Measurements from ENCODE around the gene SORBS2. TPM values are rescaled to one million over a fixed set of nuclear protein-coding genes. Genes with fewer than 3 reads are reported as not detected.

SORBS2 gene
- total and polyA plus RNA-seq, 2 of the 8 experiments (the other 6 are each of a cell fraction or from before 2014, with no cell fraction given) = 73.0 to 87.1 TPM

GRCh38 chr4:185728893-185729292, 83.1 kb downstream of the SORBS2 start:
- FAIRE-seq (no peak), DNase-seq (ENCODE audit: low read depth in 1 of 2, low spot score in 2 of 2) (no peak)
- H3K79me2 ChIP-seq (ENCODE audit: control insufficient read depth in 1 of 2, insufficient read depth in 2 of 2, low read length in 2 of 2) = no peaks in the 10 kb centered on the region
- no peak overlapping the region for H3K4ac ChIP-seq (replicated peaks; ENCODE audit: insufficient read length, low read depth, low read length)
- H2AK5ac ChIP-seq (ENCODE audit: low read depth, low read length) = no peak overlapping the region
- no peak overlapping the region for H3K23ac ChIP-seq (ENCODE audit: insufficient read length)
- no peak overlapping the region for H3K27ac ChIP-seq (ENCODE audit: low read depth, low read length)
- H3K56ac ChIP-seq (replicated peaks; ENCODE audit: insufficient read length, low read depth, low read length) = no peak overlapping the region
- no peak overlapping the region for H4K8ac ChIP-seq (ENCODE audit: extremely low read depth, insufficient read depth, low read length)
- H3K9me3 ChIP-seq (ENCODE audit: insufficient read depth in 2 of 2, low read depth in 1 of 2, low read length in 1 of 2) = peaks cover 0 to 2% of the 10 kb centered on the region in 2 experiments; a peak in 2 of 4 replicates
- ChIA-PET CTCF (ENCODE audit: partially characterized antibody) (interaction anchor here (0.9 kb wide), 1 partner anchor 17 kb away, joined by 3 read pairs; no protein-coding TSS in a partner anchor), POLR2A (ENCODE audit: partially characterized antibody) (interaction anchor here (0.6 kb wide), 1 partner anchor 108 kb away, joined by 3 read pairs; no protein-coding TSS in a partner anchor)
- no peak overlapping the region for H3K4me3 ChIP-seq (ENCODE audit: extremely low read depth in 1 of 4, insufficient read depth in 2 of 4, low read depth in 3 of 4, low read length in 4 of 4)
- H3K4me1 ChIP-seq (replicated peaks in 1 of 4; ENCODE audit: control insufficient read depth in 3 of 4, insufficient read depth in 4 of 4, low read length in 3 of 4) = peaks cover 3 to 10% (median 5%) of the 10 kb centered on the region in 4 experiments; a peak in 6 of 7 replicates
- H3K27me3 ChIP-seq (replicated peaks in 1 of 4; ENCODE audit: control insufficient read depth in 3 of 4, extremely low read depth in 1 of 4, insufficient read depth in 3 of 4, low read length in 3 of 4) = peaks cover 0 to 1% (median 0%) of the 10 kb centered on the region in 4 experiments; a peak in 1 of 7 replicates
- H3K23me2 ChIP-seq (ENCODE audit: low read depth, low read length) = no peaks in the 10 kb centered on the region
- H3K14ac ChIP-seq (ENCODE audit: insufficient read length) = no peak overlapping the region
- 88% methylated on average over 2 of the region's 2 CpGs; no CpG with 5 or more reads in 1 of the 2 experiments for WGBS, 2 experiments (ENCODE audit: extremely low coverage in 1 of 2, insufficient coverage in 1 of 2, insufficient read length in 1 of 2, insufficient replicate concordance in 2 of 2, low coverage in 1 of 2, low lambda C conversion rate in 2 of 2, missing lambda C conversion rate in 1 of 2)
- H4K5ac ChIP-seq (ENCODE audit: insufficient read length, low read depth, low read length) = no peak overlapping the region
- no peak overlapping the region for H2BK120ac ChIP-seq (replicated peaks; ENCODE audit: low read depth, low read length)
- no peak overlapping the region for H4K91ac ChIP-seq (replicated peaks; ENCODE audit: insufficient read length, low read length)
- no peak overlapping the region for H3K9ac ChIP-seq (replicated peaks in 1 of 4; ENCODE audit: extremely low read depth in 1 of 4, low read depth in 3 of 4, low read length in 3 of 4)
- no peaks in the 10 kb centered on the region; the same call in 1 of the 2 replicates for H3K79me1 ChIP-seq (ENCODE audit: low read depth, low read length)
- H3K4me2 ChIP-seq (ENCODE audit: insufficient read depth in 1 of 2, low read depth in 2 of 2, low read length in 2 of 2) = no peak overlapping the region
- no peak overlapping the region for H3K18ac ChIP-seq (ENCODE audit: extremely low read depth, low read length)
- H2BK5ac ChIP-seq (ENCODE audit: low read depth, low read length) = no peak overlapping the region
- H2AFZ ChIP-seq (ENCODE audit: low read length) = no peak overlapping the region
- H3K36me3 ChIP-seq (ENCODE audit: control insufficient read depth in 2 of 4, insufficient read depth in 4 of 4, low read length in 3 of 4) = peaks cover 0 to 11% (median 0%) of the 10 kb centered on the region in 4 experiments; a peak in 4 of 8 replicates
- H2BK12ac ChIP-seq (ENCODE audit: low read depth, low read length) = no peak overlapping the region
- H2BK15ac ChIP-seq (ENCODE audit: low read length) = no peak overlapping the region
- no peaks in the 10 kb centered on the region for H4K20me1 ChIP-seq (replicated peaks in 1 of 2; ENCODE audit: control insufficient read depth in 1 of 2, insufficient read depth in 2 of 2, low read length in 2 of 2)
- no peak overlapping the region for H2BK20ac ChIP-seq (ENCODE audit: low read length)
- TF ChIP-seq TCF12 (IDR thresholded peaks at IDR 0.05; ENCODE audit: low read depth, low read length) (no peak), ZNF274 (IDR thresholded peaks at IDR 0.05; ENCODE audit: borderline replicate concordance, extremely low read depth, low read length) (no peak), RBBP5 (IDR thresholded peaks at IDR 0.05; ENCODE audit: borderline replicate concordance, low read depth, low read length) (no peak)
